ENCODE data around the gene EPN3. TPM values are rescaled to one million over a fixed set of nuclear protein-coding genes. Genes with fewer than 3 reads are reported as not detected.

The EPN3 gene
- total RNA-seq, 1 donor from 2014 or later: 19.9 TPM

GRCh38 chr17:50539762-50540559 is 7.4 kb downstream of the EPN3 start:
- DNase-seq: no peak
- H3K36me3 ChIP-seq: peaks cover 30% of the 10 kb centered on the region
- H3K4me1 ChIP-seq: peaks cover 34% of the 10 kb centered on the region
- H3K9me3 ChIP-seq (replicated peaks): no peaks in the 10 kb centered on the region
- H3K27ac ChIP-seq (replicated peaks): no peak overlapping the region
- H3K27me3 ChIP-seq (ENCODE audit: low read depth): no peaks in the 10 kb centered on the region
- no peak overlapping the region for H3K4me3 ChIP-seq
- TF ChIP-seq CTCF (IDR thresholded peaks at IDR 0.05; ENCODE audit: borderline replicate concordance): no peak
- intact Hi-C loops (cut with micrococcal nuclease): loop anchor here (10.0 kb wide), 2 partner anchors 55 to 305 kb away; no protein-coding TSS in a partner anchor

- DNase-seq: no peak
- Histone ChIP-seq H3K27me3 (ENCODE audit: low read depth) (no peaks in the 10 kb centered on the region), H3K4me3 (peak overlapping the region; percentile 64)
Observed at GRCh38 chr17:50540560-50541401, 8.2 kb downstream of the EPN3 start.

GRCh38 chr17:50541402-50541715 is 8.8 kb downstream of the EPN3 start:
- intact Hi-C loops (cut with micrococcal nuclease): loop anchor here (10.0 kb wide), 2 partner anchors 57 to 303 kb away; no protein-coding TSS in a partner anchor
- no peak for TF ChIP-seq CTCF (IDR thresholded peaks at IDR 0.05; ENCODE audit: borderline replicate concordance)
- no peaks in the 10 kb centered on the region for H3K27me3 ChIP-seq (ENCODE audit: low read depth)
- peak overlapping the region; percentile 64 for H3K4me3 ChIP-seq
- peaks cover 30% of the 10 kb centered on the region for H3K4me1 ChIP-seq
- no peak for DNase-seq
- peaks cover 29% of the 10 kb centered on the region for H3K36me3 ChIP-seq
- no peaks in the 10 kb centered on the region for H3K9me3 ChIP-seq (replicated peaks)
- peak overlapping the region; percentile 73 for H3K27ac ChIP-seq (replicated peaks)

More at GRCh38 chr17:50540560-50541401, 8.2 kb downstream of the EPN3 start:
- Histone ChIP-seq H3K9me3 (replicated peaks) (no peaks in the 10 kb centered on the region), H3K4me1 (peaks cover 29% of the 10 kb centered on the region), H3K36me3 (peaks cover 30% of the 10 kb centered on the region), H3K27ac (replicated peaks) (peak overlapping the region; percentile 73)
- intact Hi-C loops (cut with micrococcal nuclease): loop anchor here (10.0 kb wide), 2 partner anchors 56 to 304 kb away; no protein-coding TSS in a partner anchor
- no peak for TF ChIP-seq CTCF (IDR thresholded peaks at IDR 0.05; ENCODE audit: borderline replicate concordance)

- Histone ChIP-seq H3K9me3 (replicated peaks) (no peaks in the 10 kb centered on the region), H3K27ac (replicated peaks) (peak overlapping the region; percentile 73), H3K4me3 (peak overlapping the region; percentile 64), H3K27me3 (ENCODE audit: low read depth) (no peaks in the 10 kb centered on the region), H3K4me1 (peaks cover 36% of the 10 kb centered on the region), H3K36me3 (peaks cover 23% of the 10 kb centered on the region)
- DNase-seq: peak; percentile 89
- peak; percentile 34 for TF ChIP-seq CTCF (IDR thresholded peaks at IDR 0.05; ENCODE audit: borderline replicate concordance)
- intact Hi-C loops (cut with micrococcal nuclease): loop anchor here (10.0 kb wide), 2 partner anchors 57 to 303 kb away; no protein-coding TSS in a partner anchor
Observed at GRCh38 chr17:50541716-50542688, 9.5 kb downstream of the EPN3 start.
